ENCODE results near the gene ZNF446. TPM values are rescaled to one million over a fixed set of nuclear protein-coding genes. Genes with fewer than 3 reads are reported as not detected.

The ZNF446 gene
- total RNA-seq, 2 experiments from 2014 or later = 8.0 to 11.1 TPM

DNA sequence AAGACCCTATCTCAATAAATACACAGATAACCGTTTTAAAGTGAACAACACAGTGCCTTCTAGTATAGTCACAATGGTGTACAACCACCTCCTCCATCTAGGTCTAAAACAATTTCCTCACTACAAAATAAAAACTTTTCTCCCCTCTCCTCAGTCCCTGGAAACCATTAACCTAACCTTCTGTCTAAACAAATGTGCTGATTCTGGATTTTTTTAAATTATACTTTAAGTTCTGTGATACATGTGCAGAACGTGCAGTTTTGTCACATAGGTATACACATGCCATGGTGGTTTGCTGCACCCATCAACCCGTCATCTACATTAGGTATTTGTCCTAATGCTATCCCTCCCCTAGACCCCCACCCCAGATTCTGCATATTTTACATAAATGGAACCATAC, 53.3 kb downstream of the ZNF446 start:
- Histone ChIP-seq H3K4me1 (ENCODE audit: insufficient read depth, low read length, poor library complexity, severe bottlenecking) (peaks cover 6% of the 10 kb centered on the region), H3K27ac (ENCODE audit: low read depth, low read length, poor library complexity, severe bottlenecking) (no peak overlapping the region), H3K79me2 (ENCODE audit: insufficient read depth, low read depth, low read length) (no peaks in the 10 kb centered on the region), H3K9me2 (ENCODE audit: insufficient read depth, low read length) (no peaks in the 10 kb centered on the region), H3K9me3 (ENCODE audit: low read length) (no peaks in the 10 kb centered on the region), H3K4me3 (ENCODE audit: low read depth, low read length, poor library complexity, severe bottlenecking) (no peak overlapping the region), H4K20me1 (ENCODE audit: insufficient read depth, low read length) (no peaks in the 10 kb centered on the region), H2AFZ (ENCODE audit: low read length) (no peak overlapping the region), H3K36me3 (ENCODE audit: insufficient read depth, low read length) (no peaks in the 10 kb centered on the region), H3K4me2 (ENCODE audit: low read length) (no peak overlapping the region)
- CTCF ChIA-PET (ENCODE audit: unreplicated experiment) = interaction anchor here (1.0 kb wide), 1 partner anchor 24 kb away, joined by 3 read pairs; no protein-coding TSS in a partner anchor
- DNase-seq (ENCODE audit: low spot score) = no peak
- no TSS peak for BruUV-seq (replicated peaks)
- TF ChIP-seq, protein P1, sequence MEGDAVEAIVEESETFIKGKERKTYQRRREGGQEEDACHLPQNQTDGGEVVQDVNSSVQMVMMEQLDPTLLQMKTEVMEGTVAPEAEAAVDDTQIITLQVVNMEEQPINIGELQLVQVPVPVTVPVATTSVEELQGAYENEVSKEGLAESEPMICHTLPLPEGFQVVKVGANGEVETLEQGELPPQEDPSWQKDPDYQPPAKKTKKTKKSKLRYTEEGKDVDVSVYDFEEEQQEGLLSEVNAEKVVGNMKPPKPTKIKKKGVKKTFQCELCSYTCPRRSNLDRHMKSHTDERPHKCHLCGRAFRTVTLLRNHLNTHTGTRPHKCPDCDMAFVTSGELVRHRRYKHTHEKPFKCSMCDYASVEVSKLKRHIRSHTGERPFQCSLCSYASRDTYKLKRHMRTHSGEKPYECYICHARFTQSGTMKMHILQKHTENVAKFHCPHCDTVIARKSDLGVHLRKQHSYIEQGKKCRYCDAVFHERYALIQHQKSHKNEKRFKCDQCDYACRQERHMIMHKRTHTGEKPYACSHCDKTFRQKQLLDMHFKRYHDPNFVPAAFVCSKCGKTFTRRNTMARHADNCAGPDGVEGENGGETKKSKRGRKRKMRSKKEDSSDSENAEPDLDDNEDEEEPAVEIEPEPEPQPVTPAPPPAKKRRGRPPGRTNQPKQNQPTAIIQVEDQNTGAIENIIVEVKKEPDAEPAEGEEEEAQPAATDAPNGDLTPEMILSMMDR (conservative IDR thresholded peaks at IDR 0.05; ENCODE audit: low read length) = no peak
- TF ChIP-seq EZH2phosphoT487 (IDR thresholded peaks at IDR 0.05; ENCODE audit: borderline replicate concordance, low read depth, low read length) = no peak
- POLR2A ChIA-PET = interaction anchor here (0.7 to 0.8 kb wide), 2 partner anchors 15 to 30 kb away, joined by 3 to 4 read pairs; partner anchors contain the start of gene TRIM28
- intact Hi-C loops (cut with micrococcal nuclease; ENCODE audit: unreplicated experiment) = no loop called here

Small RNA genes lying within 50 kb of the gene (small RNA-seq; reads per million reads assigned to genes)
- gene RN7SL693P (not detected), gene RNU6-1337P (not detected)

Other genes with a start within 250 kb of the ZNF446 start
- gene ZNF544, start 247.4 kb upstream of the ZNF446 start, total RNA-seq (2014; rRNA removed; shearing (Covaris generic)) = 34.1 and 38.6 TPM in 2 replicates
- gene ZNF544, start 247.4 kb upstream of the ZNF446 start, total RNA-seq (2022) = 31.0 and 37.3 TPM in 2 replicates
- 7.3 and 7.8 TPM in 2 replicates for gene ZNF8, start 197.4 kb upstream of the ZNF446 start, total RNA-seq (2014; rRNA removed; shearing (Covaris generic))
- 7.1 and 7.7 TPM in 2 replicates for gene ZNF8, start 197.4 kb upstream of the ZNF446 start, total RNA-seq (2022)
- 61.7 and 79.6 TPM in 2 replicates for gene ERVK3-1, start 171.0 kb upstream of the ZNF446 start, total RNA-seq (2014; rRNA removed; shearing (Covaris generic))
- 46.4 and 48.1 TPM in 2 replicates for gene ERVK3-1, start 171.0 kb upstream of the ZNF446 start, total RNA-seq (2022)
- 2.6 and 3.3 TPM in 2 replicates for gene ZSCAN22, start 149.4 kb upstream of the ZNF446 start, total RNA-seq (2014; rRNA removed; shearing (Covaris generic))
- gene ZSCAN22, start 149.4 kb upstream of the ZNF446 start, total RNA-seq (2022) = 3.7 and 5.1 TPM in 2 replicates
- gene A1BG, start 122.9 kb upstream of the ZNF446 start, total RNA-seq (2014; rRNA removed; shearing (Covaris generic)) = 21.3 and 47.2 TPM in 2 replicates
- gene A1BG, start 122.9 kb upstream of the ZNF446 start, total RNA-seq (2022) = 24.5 and 26.9 TPM in 2 replicates
- 2.8 and 3.6 TPM in 2 replicates for gene ZNF497, start 113.6 kb upstream of the ZNF446 start, total RNA-seq (2014; rRNA removed; shearing (Covaris generic))
- 4.5 and 6.1 TPM in 2 replicates for gene ZNF497, start 113.6 kb upstream of the ZNF446 start, total RNA-seq (2022)
- gene ZNF837, start 95.3 kb upstream of the ZNF446 start, total RNA-seq (2014; rRNA removed; shearing (Covaris generic)) = 1.8 and 3.0 TPM in 2 replicates
- gene ZNF837, start 95.3 kb upstream of the ZNF446 start, total RNA-seq (2022) = 5.3 and 5.8 TPM in 2 replicates
- 3,315 and 3,333 TPM in 2 replicates for gene RPS5, start 89.1 kb upstream of the ZNF446 start, total RNA-seq (2014; rRNA removed; shearing (Covaris generic))
- 1,573 and 1,607 TPM in 2 replicates for gene RPS5, start 89.1 kb upstream of the ZNF446 start, total RNA-seq (2022)
- 0.75 and 2.1 TPM in 2 replicates for gene RNF225, start 80.7 kb upstream of the ZNF446 start, total RNA-seq (2014; rRNA removed; shearing (Covaris generic))
- 0.77 and 1.7 TPM in 2 replicates for gene RNF225, start 80.7 kb upstream of the ZNF446 start, total RNA-seq (2022)
- gene ZNF584, start 67.7 kb upstream of the ZNF446 start, total RNA-seq (2014; rRNA removed; shearing (Covaris generic)) = 9.8 and 12.4 TPM in 2 replicates
- gene ZNF584, start 67.7 kb upstream of the ZNF446 start, total RNA-seq (2022) = 7.6 and 10.4 TPM in 2 replicates
- gene ZNF132, start 36.2 kb upstream of the ZNF446 start, total RNA-seq (2014; rRNA removed; shearing (Covaris generic)) = not detected in 2 replicates
- not detected in 2 replicates for gene ZNF132, start 36.2 kb upstream of the ZNF446 start, total RNA-seq (2022)
- 10.6 and 13.8 TPM in 2 replicates for gene ZNF324B, start 24.7 kb upstream of the ZNF446 start, total RNA-seq (2014; rRNA removed; shearing (Covaris generic))
- 13.5 and 14.5 TPM in 2 replicates for gene ZNF324B, start 24.7 kb upstream of the ZNF446 start, total RNA-seq (2022)
- gene ZNF324, start 9.3 kb upstream of the ZNF446 start, total RNA-seq (2014; rRNA removed; shearing (Covaris generic)) = 16.5 and 23.3 TPM in 2 replicates
- gene ZNF324, start 9.3 kb upstream of the ZNF446 start, total RNA-seq (2022) = 11.9 and 13.2 TPM in 2 replicates
- gene SLC27A5, start 35.6 kb downstream of the ZNF446 start, total RNA-seq (2014; rRNA removed; shearing (Covaris generic)) = 28.0 and 44.1 TPM in 2 replicates
- 29.4 and 29.8 TPM in 2 replicates for gene SLC27A5, start 35.6 kb downstream of the ZNF446 start, total RNA-seq (2022)
- gene ZBTB45, start 43.5 kb downstream of the ZNF446 start, total RNA-seq (2014; rRNA removed; shearing (Covaris generic)) = 6.7 and 10.7 TPM in 2 replicates
- gene ZBTB45, start 43.5 kb downstream of the ZNF446 start, total RNA-seq (2022) = 14.7 and 16.4 TPM in 2 replicates
- 551 and 729 TPM in 2 replicates for gene TRIM28, start 67.7 kb downstream of the ZNF446 start, total RNA-seq (2014; rRNA removed; shearing (Covaris generic))
- gene TRIM28, start 67.7 kb downstream of the ZNF446 start, total RNA-seq (2022) = 601 and 603 TPM in 2 replicates
- 72.7 and 108 TPM in 2 replicates for gene CHMP2A, start 78.8 kb downstream of the ZNF446 start, total RNA-seq (2014; rRNA removed; shearing (Covaris generic))
- gene CHMP2A, start 78.8 kb downstream of the ZNF446 start, total RNA-seq (2022) = 101 and 112 TPM in 2 replicates
- gene UBE2M, start 82.3 kb downstream of the ZNF446 start, total RNA-seq (2014; rRNA removed; shearing (Covaris generic)) = 101 and 105 TPM in 2 replicates
- gene UBE2M, start 82.3 kb downstream of the ZNF446 start, total RNA-seq (2022) = 117 and 130 TPM in 2 replicates
- gene MZF1, start 97.0 kb downstream of the ZNF446 start, total RNA-seq (2014; rRNA removed; shearing (Covaris generic)) = 20.7 and 30.0 TPM in 2 replicates
- gene MZF1, start 97.0 kb downstream of the ZNF446 start, total RNA-seq (2022) = 39.1 and 41.1 TPM in 2 replicates

Data from OCI-LY7 (cell line).